HEK293T (cell line): Measurements from ENCODE around the gene AKR1B1.

ENCODE experiments used
- ARNT ChIP-seq: fragments of 450-650 bp; IDR thresholded peaks from 2 replicates; pipeline ENCODE4 v1.6.1; 2017; ENCODE audit warnings: mild to moderate bottlenecking
- BHLHE40 ChIP-seq: fragments of 450-650 bp; IDR thresholded peaks from 2 replicates; pipeline ENCODE4 v1.6.1; 2016; ENCODE audit warnings: mild to moderate bottlenecking, moderate library complexity, borderline replicate concordance
- ELF4 ChIP-seq: fragments of 450-650 bp; IDR thresholded peaks from 2 replicates; pipeline ENCODE4 v1.6.1; 2017; ENCODE audit warnings: antibody characterized with exemption
- FOXA1 ChIP-seq: fragments of 450-650 bp; IDR thresholded peaks from 2 replicates; pipeline ENCODE4 v1.6.1; 2016; ENCODE audit warnings: mild to moderate bottlenecking
- FOXK2 ChIP-seq: fragments of 450-650 bp; IDR thresholded peaks from 2 replicates; pipeline ENCODE4 v1.6.1; 2016; ENCODE audit warnings: mild to moderate bottlenecking
- FOXM1 ChIP-seq: fragments of 450-650 bp; IDR thresholded peaks from 2 replicates; pipeline ENCODE4 v1.6.1; 2017; ENCODE audit warnings: mild to moderate bottlenecking, borderline replicate concordance
- L3MBTL2 ChIP-seq: fragments of 450-650 bp; conservative IDR thresholded peaks from 2 replicates; pipeline ENCODE4 v1.6.1; 2016; ENCODE audit warnings: mild to moderate bottlenecking
- LEF1 ChIP-seq: fragments of 450-650 bp; IDR thresholded peaks from 2 replicates; pipeline ENCODE4 v1.6.1; 2017; ENCODE audit warnings: mild to moderate bottlenecking, borderline replicate concordance
- NFRKB ChIP-seq: fragments of 450-650 bp; IDR thresholded peaks from 2 replicates; pipeline ENCODE4 v1.6.1; 2016; ENCODE audit warnings: mild to moderate bottlenecking, moderate library complexity
- PKNOX1 ChIP-seq: fragments of 450-650 bp; IDR thresholded peaks from 2 replicates; pipeline ENCODE4 v1.6.1; 2016
- SP1 ChIP-seq: fragments of 450-650 bp; IDR thresholded peaks from 2 replicates; pipeline ENCODE4 v1.6.1; 2017
- SUZ12 ChIP-seq: fragments of 450-650 bp; IDR thresholded peaks from 2 replicates; pipeline ENCODE4 v1.6.1; 2016; ENCODE audit warnings: mild to moderate bottlenecking
- TARDBP ChIP-seq: fragments of 450-650 bp; IDR thresholded peaks from 2 replicates; pipeline ENCODE4 v1.6.1; 2016
- ZNF384 ChIP-seq: fragments of 450-650 bp; IDR thresholded peaks from 2 replicates; pipeline ENCODE4 v1.6.1; 2016

DNA sequence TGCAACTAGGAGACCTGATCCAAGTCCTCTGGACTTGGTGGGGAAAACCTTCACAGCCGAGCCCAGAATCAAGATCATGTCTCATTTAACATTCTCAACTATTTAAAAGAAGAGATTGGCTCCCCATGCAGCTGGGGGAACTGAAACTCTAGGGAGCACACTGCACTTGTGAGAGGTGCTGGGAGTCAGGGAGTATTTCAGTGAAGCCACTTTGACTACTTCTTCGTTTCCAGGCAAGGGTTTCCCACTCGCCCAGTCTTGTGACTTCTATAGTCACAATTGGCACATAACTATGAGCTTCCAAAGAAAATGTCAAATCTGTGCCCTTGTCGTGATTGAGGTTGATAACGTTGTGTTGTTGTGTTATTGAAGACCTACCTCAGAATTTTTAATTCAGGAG is 62.9 kb downstream of the AKR1B1 start:
- no peak for TF ChIP-seq TARDBP
- TF ChIP-seq FOXM1: no peak
- TF ChIP-seq SUZ12: no peak
- no peak for TF ChIP-seq NFRKB
- TF ChIP-seq L3MBTL2: no peak
- TF ChIP-seq SP1: no peak
- TF ChIP-seq PKNOX1: no peak
- no peak for TF ChIP-seq ZNF384
- no peak for TF ChIP-seq ARNT
- no peak for TF ChIP-seq BHLHE40
- no peak for TF ChIP-seq FOXK2
- TF ChIP-seq FOXA1: no peak
- TF ChIP-seq ELF4: no peak
- no peak for TF ChIP-seq LEF1
